Measurements from ENCODE around the gene AMMECR1L.
A peak's percentile ranks its signal among the peaks of the same experiment; 100 is the strongest.
"Not testable (repeated sequence)": the region's sequence is repeated elsewhere in the genome, so short reads cannot be mapped to it uniquely, and the experiment has no call there.

AMMECR1L gene

DNA sequence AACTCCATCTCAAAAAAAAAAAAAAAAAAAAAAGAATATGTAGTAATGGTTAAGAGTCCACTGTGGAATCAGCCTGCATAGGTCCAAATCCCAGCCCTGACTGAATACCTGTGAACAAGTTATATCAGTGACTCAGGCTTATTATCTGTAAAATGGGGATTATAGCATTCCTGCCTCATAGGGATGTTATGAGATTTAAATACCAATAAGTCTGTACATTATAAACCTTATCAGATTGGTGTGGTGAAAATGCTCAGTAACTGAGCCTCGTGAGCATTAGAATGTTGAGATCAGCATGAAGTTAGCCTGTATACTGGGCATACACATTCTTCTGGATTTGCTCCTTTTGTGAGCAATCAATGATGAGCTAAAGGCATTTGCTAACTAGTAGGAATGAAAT is 3.0 kb upstream of the AMMECR1L start:
- Histone ChIP-seq H3K9me3 (no peaks in the 10 kb centered on the region), H3K27me3 (no peaks in the 10 kb centered on the region), H3K4me1 (peaks cover 0 to 28% (median 17%) of the 10 kb centered on the region in 4 donors), H3K36me3 (no peaks in the 10 kb centered on the region), H3K4me3 (no peak overlapping the region), H3K27ac (no peak overlapping the region)
- intact Hi-C loops (cut with DNase I; ENCODE audit: low total_unique reads), result no loop called here
- no peak for DNase-seq
- TF ChIP-seq, protein P1, sequence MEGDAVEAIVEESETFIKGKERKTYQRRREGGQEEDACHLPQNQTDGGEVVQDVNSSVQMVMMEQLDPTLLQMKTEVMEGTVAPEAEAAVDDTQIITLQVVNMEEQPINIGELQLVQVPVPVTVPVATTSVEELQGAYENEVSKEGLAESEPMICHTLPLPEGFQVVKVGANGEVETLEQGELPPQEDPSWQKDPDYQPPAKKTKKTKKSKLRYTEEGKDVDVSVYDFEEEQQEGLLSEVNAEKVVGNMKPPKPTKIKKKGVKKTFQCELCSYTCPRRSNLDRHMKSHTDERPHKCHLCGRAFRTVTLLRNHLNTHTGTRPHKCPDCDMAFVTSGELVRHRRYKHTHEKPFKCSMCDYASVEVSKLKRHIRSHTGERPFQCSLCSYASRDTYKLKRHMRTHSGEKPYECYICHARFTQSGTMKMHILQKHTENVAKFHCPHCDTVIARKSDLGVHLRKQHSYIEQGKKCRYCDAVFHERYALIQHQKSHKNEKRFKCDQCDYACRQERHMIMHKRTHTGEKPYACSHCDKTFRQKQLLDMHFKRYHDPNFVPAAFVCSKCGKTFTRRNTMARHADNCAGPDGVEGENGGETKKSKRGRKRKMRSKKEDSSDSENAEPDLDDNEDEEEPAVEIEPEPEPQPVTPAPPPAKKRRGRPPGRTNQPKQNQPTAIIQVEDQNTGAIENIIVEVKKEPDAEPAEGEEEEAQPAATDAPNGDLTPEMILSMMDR (IDR thresholded peaks at IDR 0.05), result no peak

DNA sequence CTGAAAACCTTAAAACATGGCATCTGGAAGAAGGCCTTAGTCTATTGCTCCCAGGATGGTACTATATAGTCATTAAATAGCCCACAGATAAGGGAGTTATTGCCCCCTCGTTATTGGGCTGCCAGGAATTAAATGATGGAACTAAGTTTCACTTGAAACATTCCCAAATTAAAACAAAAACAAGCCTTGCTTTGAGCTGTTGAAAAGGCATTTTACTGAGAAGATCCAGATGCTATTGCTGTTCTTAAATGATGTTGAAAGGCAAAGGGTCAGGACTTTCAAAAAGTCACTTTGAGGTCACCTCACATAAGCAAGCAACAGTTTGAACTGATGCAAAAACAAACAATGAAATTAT is 2.0 kb upstream of the AMMECR1L start:
- TF ChIP-seq, protein P1 (IDR thresholded peaks at IDR 0.05), result no peak
- H3K4me1 ChIP-seq, result peaks cover 0 to 34% (median 21%) of the 10 kb centered on the region in 4 donors
- intact Hi-C loops (cut with DNase I; ENCODE audit: low total_unique reads), result no loop called here
- peak overlapping the region; percentile 94 to 95 for H3K27ac ChIP-seq
- H3K9me3 ChIP-seq, result no peaks in the 10 kb centered on the region
- no peak for DNase-seq
- H3K27me3 ChIP-seq, result no peaks in the 10 kb centered on the region
- H3K4me3 ChIP-seq, result peak overlapping the region in 1 of 2 donors; percentile 71
- H3K36me3 ChIP-seq, result peaks cover 0 to 9% (median 0%) of the 10 kb centered on the region in 3 donors

DNA sequence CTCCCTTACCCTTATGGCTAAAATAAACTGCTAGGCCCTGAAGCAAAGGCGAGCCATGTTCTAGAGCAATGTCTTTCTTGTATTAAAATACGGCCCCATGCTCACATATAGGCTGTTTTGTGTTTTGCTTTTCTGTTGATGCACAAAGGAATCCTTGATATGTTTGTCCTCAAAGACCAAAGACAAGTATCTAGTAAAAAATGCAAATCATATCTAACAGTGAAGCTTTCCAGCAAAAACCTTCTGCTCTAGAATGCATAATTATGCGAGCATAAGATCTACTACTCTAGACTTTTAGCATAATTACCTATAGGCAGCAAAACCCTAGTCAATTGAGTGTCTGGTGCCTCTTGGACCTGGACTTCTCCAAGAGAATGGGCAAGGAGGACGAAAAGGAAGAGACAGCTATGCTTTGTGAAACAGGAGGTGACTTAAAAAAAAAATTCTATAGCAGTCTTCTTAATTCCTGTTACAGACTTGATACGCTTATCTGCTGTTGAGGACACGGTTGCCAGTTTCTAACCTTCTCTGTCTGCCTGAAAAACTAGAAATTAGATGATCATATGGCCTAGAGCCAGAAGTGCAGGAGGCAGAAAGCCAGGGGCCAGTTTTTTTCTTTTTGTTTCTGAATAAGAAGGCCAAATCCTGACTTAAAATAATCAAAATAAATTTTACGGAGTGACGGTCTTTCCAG is 1.5 kb upstream of the AMMECR1L start:
- intact Hi-C loops (cut with DNase I; ENCODE audit: low total_unique reads), result no loop called here
- peak overlapping the region; percentile 94 to 95 for H3K27ac ChIP-seq
- DNase-seq, result no peak

DNA sequence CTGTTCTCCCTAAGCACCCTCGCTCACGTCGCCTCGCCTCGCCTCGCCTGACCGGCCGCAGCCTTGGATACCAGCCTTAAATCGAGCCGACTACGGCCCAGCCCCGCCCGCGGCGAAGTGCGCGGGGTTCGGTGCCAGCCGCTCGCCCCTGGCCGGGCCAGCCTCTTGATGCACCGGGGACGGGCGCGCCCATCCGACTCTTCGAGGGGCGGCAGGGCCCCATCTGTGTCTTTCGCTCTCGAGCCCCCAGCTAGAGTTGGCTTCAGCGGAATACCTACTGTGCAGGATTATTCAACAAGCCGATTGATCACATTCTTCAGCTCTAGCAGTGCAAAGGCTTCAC is 808 bp upstream of the AMMECR1L start:
- DNase-seq; H3K9me3 ChIP-seq; intact Hi-C loops (cut with DNase I; ENCODE audit: low total_unique reads); H3K27me3 ChIP-seq: not testable (repeated sequence)
- H3K4me1 ChIP-seq, result peaks cover 0 to 46% (median 25%) of the 10 kb centered on the region in 4 donors
- H3K4me3 ChIP-seq, result peak overlapping the region; percentile 71 to 73
- peak overlapping the region; percentile 94 to 95 for H3K27ac ChIP-seq
- peaks cover 0 to 16% (median 0%) of the 10 kb centered on the region in 3 donors for H3K36me3 ChIP-seq

More for the DNA sequence above, 1.5 kb upstream of the AMMECR1L start:
- TF ChIP-seq, protein P1 (IDR thresholded peaks at IDR 0.05), result no peak
- no peaks in the 10 kb centered on the region for H3K27me3 ChIP-seq
- peak overlapping the region; percentile 71 to 73 for H3K4me3 ChIP-seq
- peaks cover 0 to 39% (median 24%) of the 10 kb centered on the region in 4 donors for H3K4me1 ChIP-seq
- peaks cover 0 to 14% (median 0%) of the 10 kb centered on the region in 3 donors for H3K36me3 ChIP-seq
- H3K9me3 ChIP-seq, result no peaks in the 10 kb centered on the region

DNA sequence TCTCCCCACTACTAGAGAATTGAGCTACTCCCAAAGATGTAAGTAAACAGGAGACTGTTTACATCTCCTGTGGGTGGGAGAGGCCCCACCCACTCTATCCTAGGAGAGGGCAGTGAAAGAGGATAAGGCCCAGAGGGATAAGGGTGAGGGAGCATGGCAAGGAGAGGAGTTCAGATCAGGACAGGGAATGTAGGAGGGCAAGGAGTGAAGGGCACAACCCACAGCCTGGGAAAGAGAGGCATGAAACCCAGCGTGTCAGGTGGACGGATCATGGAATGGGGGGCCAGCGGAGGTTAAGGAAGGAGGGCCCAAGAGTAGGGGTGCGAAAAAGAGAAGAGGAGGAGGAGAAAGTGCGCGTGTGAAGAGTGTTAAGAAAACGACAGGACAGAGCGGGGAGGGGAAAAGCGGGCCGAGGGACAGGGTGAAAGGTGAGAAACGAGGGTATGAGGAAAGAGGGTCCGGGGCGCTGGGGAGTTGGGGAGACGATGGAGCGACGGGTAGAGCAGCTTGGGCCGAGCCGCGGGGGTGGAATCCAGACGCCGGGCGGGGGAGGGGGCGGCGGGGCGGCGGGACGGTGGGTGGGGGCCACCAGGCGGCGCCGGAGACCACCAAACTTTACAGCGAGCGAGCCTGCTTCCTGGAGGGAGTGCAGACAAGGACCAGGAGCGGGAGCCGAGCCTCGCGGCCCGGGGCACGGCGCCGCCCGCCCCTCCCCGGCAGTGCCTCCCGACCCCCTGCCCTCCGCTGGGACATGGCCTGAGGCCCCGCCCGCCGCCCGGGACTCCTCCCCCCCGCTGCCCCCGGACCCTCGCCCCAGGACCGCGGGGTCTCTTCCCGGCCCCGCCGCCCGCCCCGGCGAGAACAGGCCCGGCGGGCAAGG is 655 bp downstream of the AMMECR1L start:
- Histone ChIP-seq H3K4me3 (peak overlapping the region; percentile 71 to 73), H3K36me3 (peaks cover 0 to 24% (median 10%) of the 10 kb centered on the region in 3 donors), H3K27ac (peak overlapping the region; percentile 94 to 95), H3K4me1 (peaks cover 0 to 58% (median 31%) of the 10 kb centered on the region in 4 donors)
- H3K27me3 ChIP-seq, H3K9me3 ChIP-seq: not testable (repeated sequence)
- intact Hi-C loops (cut with DNase I; ENCODE audit: low total_unique reads), result loop anchor here (5.0 kb wide), 1 partner anchor 207 kb away; the partner anchor contains the start of gene UGGT1
- peak in 1 of 2 donors; percentile 30 for DNase-seq
- TF ChIP-seq, protein P1 (IDR thresholded peaks at IDR 0.05), result peak in 1 of 2 experiments; percentile 23

Measured in tibial artery (tissue), 4 donors.